Skeletal muscle satellite cell (primary cell): ENCODE data around the gene ARSI.

Source experiments
- H3K27me3 ChIP-seq: 2 replicates; pipeline ENCODE4 v1.7.0; 2013; ENCODE audit warnings: low read length; ENCODE audit not compliant: control insufficient read depth, insufficient read depth
- H3K36me3 ChIP-seq: 2 replicates; pipeline ENCODE4 v1.7.0; 2013; ENCODE audit warnings: mild to moderate bottlenecking, control low read depth, low read length; ENCODE audit not compliant: insufficient read depth
- H3K4me1 ChIP-seq: 2 replicates; pipeline ENCODE4 v1.7.0; 2013; ENCODE audit warnings: low read length; ENCODE audit not compliant: control insufficient read depth, insufficient read depth
- H3K4me2 ChIP-seq: 2 replicates; pipeline ENCODE4 v1.7.0; 2013; ENCODE audit warnings: mild to moderate bottlenecking, low read length
- H3K4me3 ChIP-seq: 2 replicates; pipeline ENCODE4 v1.7.0; 2013; ENCODE audit warnings: low read length
- H3K9ac ChIP-seq: 2 replicates; pipeline ENCODE4 v1.7.0; 2013; ENCODE audit warnings: mild to moderate bottlenecking, low read depth, low read length, moderate library complexity
- H3K9me3 ChIP-seq: replicated peaks from 2 replicates; pipeline ENCODE4 v1.7.0; 2013; ENCODE audit warnings: mild to moderate bottlenecking, control low read depth, low read length

Gene ARSI

DNA sequence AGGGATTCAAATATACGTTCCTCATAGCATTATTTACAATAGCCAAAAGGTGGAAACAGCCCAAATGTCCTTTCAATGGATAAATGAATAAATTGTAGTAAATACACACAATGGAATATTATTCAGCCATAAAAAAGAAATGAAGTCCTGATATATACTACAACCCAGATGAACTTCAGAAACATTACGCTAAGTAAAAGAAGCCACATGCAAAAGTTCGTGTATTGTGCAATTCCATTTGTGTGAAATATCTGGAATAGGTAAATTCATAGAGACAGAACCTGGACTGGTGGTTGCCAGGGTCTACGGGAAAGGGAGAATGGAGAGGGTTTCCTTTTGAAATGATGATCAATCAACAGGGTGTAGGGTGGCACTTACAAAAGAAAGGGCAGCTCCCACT, 12.5 kb upstream of the ARSI start:
- peaks cover 47% of the 10 kb centered on the region for H3K4me1 ChIP-seq
- H3K36me3 ChIP-seq: no peaks in the 10 kb centered on the region
- H3K9ac ChIP-seq: no peak overlapping the region
- no peak overlapping the region for H3K4me3 ChIP-seq
- H3K27me3 ChIP-seq: no peaks in the 10 kb centered on the region
- no peak overlapping the region for H3K4me2 ChIP-seq
- H3K9me3 ChIP-seq: no peaks in the 10 kb centered on the region

DNA sequence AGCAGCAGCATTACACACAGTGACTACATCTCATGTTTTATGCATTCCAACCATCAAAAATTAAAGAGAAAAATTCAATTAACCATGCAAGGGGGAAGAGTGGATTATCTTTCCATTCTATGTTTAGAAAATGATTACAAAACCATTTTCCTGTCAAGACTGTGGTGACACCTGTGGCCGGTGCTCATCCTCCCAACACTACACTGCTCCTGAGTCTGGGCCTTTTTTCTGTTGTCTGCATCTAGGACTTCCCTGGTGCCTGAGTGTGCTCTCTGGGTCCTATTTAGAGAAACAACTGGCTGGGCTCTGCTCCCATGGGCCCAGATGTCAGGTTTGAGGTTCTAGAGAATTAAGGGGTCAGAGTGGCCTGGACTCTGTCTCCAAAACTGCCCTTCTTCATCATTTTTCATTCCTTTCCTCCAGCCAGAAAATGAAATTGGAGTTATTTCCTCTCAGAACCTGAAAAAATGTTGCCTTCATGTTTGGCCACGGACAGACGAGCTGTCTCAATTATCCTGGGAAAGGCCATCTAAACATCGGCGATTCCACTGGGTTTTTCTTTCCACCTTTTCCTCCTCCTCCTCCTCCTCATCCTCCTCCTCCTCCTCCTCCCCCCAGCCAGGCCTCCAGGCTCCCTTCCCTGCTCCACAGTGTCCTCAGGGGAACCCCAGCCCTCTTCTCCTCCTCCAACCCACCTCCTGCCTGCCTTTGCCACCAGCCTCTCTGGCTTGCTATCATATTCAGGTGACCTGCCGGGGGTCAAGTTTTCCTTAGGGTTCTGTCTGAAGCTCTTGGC, 11.4 kb upstream of the ARSI start:
- no peak overlapping the region for H3K9ac ChIP-seq
- H3K4me1 ChIP-seq: peaks cover 36% of the 10 kb centered on the region
- H3K4me3 ChIP-seq: no peak overlapping the region
- H3K4me2 ChIP-seq: no peak overlapping the region
- H3K9me3 ChIP-seq: no peaks in the 10 kb centered on the region
- H3K36me3 ChIP-seq: no peaks in the 10 kb centered on the region
- no peaks in the 10 kb centered on the region for H3K27me3 ChIP-seq

DNA sequence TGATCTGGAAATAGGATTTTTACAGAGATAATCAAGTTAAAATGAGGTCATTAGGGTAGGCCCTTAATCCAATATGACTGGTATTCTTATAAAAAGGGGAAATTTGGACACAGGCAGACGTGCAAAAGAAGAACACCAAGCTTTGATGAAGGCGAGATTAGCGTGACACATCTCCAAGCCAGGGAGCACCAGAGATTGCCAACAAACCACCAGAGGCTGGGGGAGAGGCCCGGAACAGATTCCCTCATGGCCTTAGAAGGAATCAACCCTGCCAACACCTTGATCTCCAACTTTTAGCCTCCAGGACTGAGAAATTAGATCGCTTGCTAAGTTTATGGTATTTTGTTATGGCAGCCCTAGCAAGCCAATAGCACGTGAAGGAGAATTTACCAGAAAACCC, 10.8 kb upstream of the ARSI start:
- H3K4me2 ChIP-seq: no peak overlapping the region
- H3K27me3 ChIP-seq: no peaks in the 10 kb centered on the region
- no peak overlapping the region for H3K4me3 ChIP-seq
- H3K4me1 ChIP-seq: peaks cover 30% of the 10 kb centered on the region
- no peaks in the 10 kb centered on the region for H3K9me3 ChIP-seq
- H3K9ac ChIP-seq: no peak overlapping the region
- H3K36me3 ChIP-seq: no peaks in the 10 kb centered on the region

- no peaks in the 10 kb centered on the region for H3K36me3 ChIP-seq
- no peaks in the 10 kb centered on the region for H3K9me3 ChIP-seq
- no peak overlapping the region for H3K4me3 ChIP-seq
- no peak overlapping the region for H3K4me2 ChIP-seq
- no peaks in the 10 kb centered on the region for H3K27me3 ChIP-seq
- no peak overlapping the region for H3K9ac ChIP-seq
- peaks cover 20% of the 10 kb centered on the region for H3K4me1 ChIP-seq
These were observed 9.8 kb upstream of the ARSI start for GRCh38 chr5:150312518-150312917.

GRCh38 chr5:150311015-150311692, 8.4 kb upstream of the ARSI start:
- no peaks in the 10 kb centered on the region for H3K36me3 ChIP-seq
- no peak overlapping the region for H3K4me3 ChIP-seq
- H3K27me3 ChIP-seq: no peaks in the 10 kb centered on the region
- H3K4me1 ChIP-seq: peaks cover 8% of the 10 kb centered on the region
- H3K9ac ChIP-seq: no peak overlapping the region
- H3K9me3 ChIP-seq: no peaks in the 10 kb centered on the region
- no peak overlapping the region for H3K4me2 ChIP-seq

DNA sequence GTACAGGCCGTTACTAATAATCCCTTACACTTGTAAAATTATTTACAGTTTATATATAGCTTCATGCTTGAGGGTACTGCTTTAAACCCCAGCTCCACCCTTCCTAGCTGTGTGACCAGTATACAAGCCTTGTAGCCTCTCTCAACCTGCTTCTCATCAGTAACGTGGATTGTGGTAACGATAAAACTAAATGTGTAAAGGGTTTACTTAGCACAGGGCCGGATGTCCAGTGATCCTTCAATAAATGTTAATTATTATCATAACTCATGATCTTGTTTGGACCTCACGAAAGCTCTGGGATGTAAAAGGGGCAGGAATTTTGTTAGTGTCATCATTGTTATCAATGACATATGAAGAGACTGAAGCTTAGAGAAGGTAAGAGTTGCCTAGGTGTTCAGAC, 7.5 kb upstream of the ARSI start:
- H3K36me3 ChIP-seq: no peaks in the 10 kb centered on the region
- no peak overlapping the region for H3K9ac ChIP-seq
- H3K4me1 ChIP-seq: peaks cover 8% of the 10 kb centered on the region
- H3K4me3 ChIP-seq: no peak overlapping the region
- no peak overlapping the region for H3K4me2 ChIP-seq
- no peaks in the 10 kb centered on the region for H3K27me3 ChIP-seq
- no peaks in the 10 kb centered on the region for H3K9me3 ChIP-seq

- Histone ChIP-seq H3K36me3 (no peaks in the 10 kb centered on the region), H3K27me3 (no peaks in the 10 kb centered on the region), H3K4me2 (no peak overlapping the region), H3K4me3 (no peak overlapping the region), H3K4me1 (peaks cover 8% of the 10 kb centered on the region), H3K9me3 (no peaks in the 10 kb centered on the region), H3K9ac (no peak overlapping the region)
These were observed 7.2 kb upstream of the ARSI start for GRCh38 chr5:150309886-150310239.

GRCh38 chr5:150309101-150309885, 6.6 kb upstream of the ARSI start:
- H3K4me3 ChIP-seq: no peak overlapping the region
- H3K9me3 ChIP-seq: no peaks in the 10 kb centered on the region
- no peak overlapping the region for H3K4me2 ChIP-seq
- no peaks in the 10 kb centered on the region for H3K36me3 ChIP-seq
- no peaks in the 10 kb centered on the region for H3K27me3 ChIP-seq
- H3K4me1 ChIP-seq: peaks cover 8% of the 10 kb centered on the region
- H3K9ac ChIP-seq: no peak overlapping the region

GRCh38 chr5:150307617-150308426, 5.1 kb upstream of the ARSI start:
- Histone ChIP-seq H3K9me3 (no peaks in the 10 kb centered on the region), H3K36me3 (no peaks in the 10 kb centered on the region), H3K27me3 (peaks cover 3% of the 10 kb centered on the region), H3K4me1 (peaks cover 5% of the 10 kb centered on the region), H3K4me2 (no peak overlapping the region), H3K4me3 (no peak overlapping the region), H3K9ac (no peak overlapping the region)

DNA sequence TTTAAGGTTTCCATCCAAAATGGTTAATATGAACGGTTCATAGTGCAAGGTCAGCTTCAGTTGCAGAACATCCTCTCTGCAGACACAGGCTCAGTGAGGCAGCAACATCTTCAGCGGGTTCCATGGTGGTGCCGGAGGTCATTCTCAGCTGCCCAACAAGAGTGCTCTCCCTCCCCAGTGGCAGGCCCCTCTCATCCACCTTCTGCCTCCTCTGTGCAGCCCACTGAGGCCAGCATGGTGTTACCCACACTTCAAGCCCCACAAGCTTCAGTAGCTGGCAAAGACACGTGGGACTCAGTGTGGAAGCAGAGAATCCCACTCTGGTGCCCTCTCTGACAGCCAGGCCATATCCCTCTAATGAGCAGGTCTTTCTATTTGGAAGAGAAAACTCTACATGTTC, 4.1 kb upstream of the ARSI start:
- Histone ChIP-seq H3K9ac (no peak overlapping the region), H3K27me3 (peaks cover 4% of the 10 kb centered on the region), H3K9me3 (no peaks in the 10 kb centered on the region), H3K4me1 (peaks cover 13% of the 10 kb centered on the region), H3K36me3 (no peaks in the 10 kb centered on the region), H3K4me2 (no peak overlapping the region), H3K4me3 (no peak overlapping the region)

DNA sequence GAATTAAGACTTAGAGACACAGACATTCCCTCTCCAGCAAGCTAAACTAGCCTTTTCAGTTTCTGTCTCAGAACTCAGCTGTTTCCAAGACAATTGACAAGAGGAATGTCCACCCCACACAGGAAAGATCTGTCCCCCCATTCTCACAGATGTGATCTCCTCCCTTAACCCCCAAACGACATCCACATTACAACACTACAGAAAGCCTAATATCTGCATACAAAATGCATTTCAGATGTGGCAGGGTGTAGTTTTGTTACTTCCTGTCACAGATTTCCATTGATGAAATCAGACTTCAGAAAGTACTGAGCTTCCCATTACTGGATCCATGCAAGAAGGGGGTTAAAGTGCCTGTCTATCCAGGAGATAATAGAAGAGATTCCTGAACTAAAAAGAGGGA, 2.9 kb upstream of the ARSI start:
- no peaks in the 10 kb centered on the region for H3K36me3 ChIP-seq
- H3K4me1 ChIP-seq: peaks cover 18% of the 10 kb centered on the region
- no peaks in the 10 kb centered on the region for H3K9me3 ChIP-seq
- H3K4me3 ChIP-seq: no peak overlapping the region
- no peak overlapping the region for H3K4me2 ChIP-seq
- peaks cover 4% of the 10 kb centered on the region for H3K27me3 ChIP-seq
- H3K9ac ChIP-seq: no peak overlapping the region
